Sigmoid colon (tissue), 7 donors: Measurements from ENCODE around the gene NOMO2. TPM values are rescaled to one million over a fixed set of nuclear protein-coding genes. Genes with fewer than 3 reads are reported as not detected.
A peak's percentile ranks its signal among the peaks of the same experiment; 100 is the strongest.
"Not testable (repeated sequence)": the region's sequence is repeated elsewhere in the genome, so short reads cannot be mapped to it uniquely, and the experiment has no call there.

Source experiments
- DNase-seq: peaks from one replicate; pipeline ENCODE4 v3.0.0-alpha.2; 2019
- H3K27ac ChIP-seq, 4 donors: fragments of 200-600 bp; sonication (generic); one replicate each; pipeline ENCODE4 v1.5.1; 2016 to 2019; ENCODE audit warnings: mild to moderate bottlenecking in 1 of 4
- H3K27me3 ChIP-seq, 3 donors: fragments of 200-600 bp; sonication (generic); one replicate each; pipeline ENCODE4 v1.5.1; 2019; ENCODE audit warnings: mild to moderate bottlenecking in 1 of 3
- H3K36me3 ChIP-seq, 4 donors: fragments of 200-600 bp; sonication (generic); one replicate each; pipeline ENCODE4 v1.5.1; 2016 to 2019
- H3K4me1 ChIP-seq, 4 donors: fragments of 200-600 bp; sonication (generic); one replicate each; pipeline ENCODE4 v1.5.1; 2017 to 2019
- H3K4me3 ChIP-seq, 4 donors: fragments of 200-600 bp; sonication (generic); one replicate each; pipeline ENCODE4 v1.5.1; 2017 to 2019; ENCODE audit warnings: mild to moderate bottlenecking in 2 of 4, moderate library complexity in 1 of 4
- H3K9me3 ChIP-seq, 4 donors: fragments of 200-600 bp in 3 of 4; sonication (generic) in 3 of 4; one replicate each; pipeline versions ENCODE4 v1.5.1 to v1.6.1; 2013 to 2019
- WGBS, 2 donors: extraction: QIAGEN DNeasy Blood & Tissue Kit; methylation state at CpG; one replicate each; pipeline ENCODE4 v1.1.7; 2013; 5-methylcytosine and 5-hydroxymethylcytosine counted together
- intact Hi-C: fragments of 100-400 bp; cut with DNase I; formaldehyde crosslinking; loops from one replicate; pipeline ENCODE4 v1.15.1; 2023
- polyA plus RNA-seq, 3 donors: library from polyadenylated mRNA; stranded (reverse); fragments of 200-250 nt; gene quantifications; one replicate each; pipeline ENCODE4 v1.2.3, GENCODE V29; 2013
- total RNA-seq, 4 donors: library from RNA; depleted of rRNA; stranded (reverse); fragments of >200 nt; gene quantifications; one replicate each; pipeline ENCODE4 v1.1.0, GENCODE V29; 2016
- donor health status: healthy with polysubstance abuse.
- donor health status: Bipolar disorder and iron deficiency.
- donor health status: healthy.

Gene NOMO2, protein sequence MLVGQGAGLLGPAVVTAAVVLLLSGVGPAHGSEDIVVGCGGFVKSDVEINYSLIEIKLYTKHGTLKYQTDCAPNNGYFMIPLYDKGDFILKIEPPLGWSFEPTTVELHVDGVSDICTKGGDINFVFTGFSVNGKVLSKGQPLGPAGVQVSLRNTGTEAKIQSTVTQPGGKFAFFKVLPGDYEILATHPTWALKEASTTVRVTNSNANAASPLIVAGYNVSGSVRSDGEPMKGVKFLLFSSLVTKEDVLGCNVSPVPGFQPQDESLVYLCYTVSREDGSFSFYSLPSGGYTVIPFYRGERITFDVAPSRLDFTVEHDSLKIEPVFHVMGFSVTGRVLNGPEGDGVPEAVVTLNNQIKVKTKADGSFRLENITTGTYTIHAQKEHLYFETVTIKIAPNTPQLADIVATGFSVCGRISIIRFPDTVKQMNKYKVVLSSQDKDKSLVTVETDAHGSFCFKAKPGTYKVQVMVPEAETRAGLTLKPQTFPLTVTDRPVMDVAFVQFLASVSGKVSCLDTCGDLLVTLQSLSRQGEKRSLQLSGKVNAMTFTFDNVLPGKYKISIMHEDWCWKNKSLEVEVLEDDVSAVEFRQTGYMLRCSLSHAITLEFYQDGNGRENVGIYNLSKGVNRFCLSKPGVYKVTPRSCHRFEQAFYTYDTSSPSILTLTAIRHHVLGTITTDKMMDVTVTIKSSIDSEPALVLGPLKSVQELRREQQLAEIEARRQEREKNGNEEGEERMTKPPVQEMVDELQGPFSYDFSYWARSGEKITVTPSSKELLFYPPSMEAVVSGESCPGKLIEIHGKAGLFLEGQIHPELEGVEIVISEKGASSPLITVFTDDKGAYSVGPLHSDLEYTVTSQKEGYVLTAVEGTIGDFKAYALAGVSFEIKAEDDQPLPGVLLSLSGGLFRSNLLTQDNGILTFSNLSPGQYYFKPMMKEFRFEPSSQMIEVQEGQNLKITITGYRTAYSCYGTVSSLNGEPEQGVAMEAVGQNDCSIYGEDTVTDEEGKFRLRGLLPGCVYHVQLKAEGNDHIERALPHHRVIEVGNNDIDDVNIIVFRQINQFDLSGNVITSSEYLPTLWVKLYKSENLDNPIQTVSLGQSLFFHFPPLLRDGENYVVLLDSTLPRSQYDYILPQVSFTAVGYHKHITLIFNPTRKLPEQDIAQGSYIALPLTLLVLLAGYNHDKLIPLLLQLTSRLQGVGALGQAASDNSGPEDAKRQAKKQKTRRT
- 10 to 100 TPM; 44.9 to 56.8 (median 51.8) TPM for total RNA-seq
- 10 to 100 TPM; 12.0 to 76.3 (median 24.7) TPM for polyA plus RNA-seq

GRCh38 chr16:18561727-18562314 lies at the start of gene NOMO2:
NOMO2 (minus strand) TSS chr16:18562097; CDS start chr16:18562040, 57 bp downstream.
- H3K4me1 ChIP-seq, H3K27me3 ChIP-seq, intact Hi-C loops, H3K9me3 ChIP-seq, H3K36me3 ChIP-seq: not testable (repeated sequence)
- 0% methylated on average over 45 to 50 of the region's 66 CpGs for WGBS, 2 donors
- peak; percentile 93 for DNase-seq
- Histone ChIP-seq H3K27ac (peak within 1 kb of the TSS; percentile 59 to 72 (median 68)), H3K4me3 (peak within 1 kb of the TSS; percentile 48 to 62 (median 56))

DNA sequence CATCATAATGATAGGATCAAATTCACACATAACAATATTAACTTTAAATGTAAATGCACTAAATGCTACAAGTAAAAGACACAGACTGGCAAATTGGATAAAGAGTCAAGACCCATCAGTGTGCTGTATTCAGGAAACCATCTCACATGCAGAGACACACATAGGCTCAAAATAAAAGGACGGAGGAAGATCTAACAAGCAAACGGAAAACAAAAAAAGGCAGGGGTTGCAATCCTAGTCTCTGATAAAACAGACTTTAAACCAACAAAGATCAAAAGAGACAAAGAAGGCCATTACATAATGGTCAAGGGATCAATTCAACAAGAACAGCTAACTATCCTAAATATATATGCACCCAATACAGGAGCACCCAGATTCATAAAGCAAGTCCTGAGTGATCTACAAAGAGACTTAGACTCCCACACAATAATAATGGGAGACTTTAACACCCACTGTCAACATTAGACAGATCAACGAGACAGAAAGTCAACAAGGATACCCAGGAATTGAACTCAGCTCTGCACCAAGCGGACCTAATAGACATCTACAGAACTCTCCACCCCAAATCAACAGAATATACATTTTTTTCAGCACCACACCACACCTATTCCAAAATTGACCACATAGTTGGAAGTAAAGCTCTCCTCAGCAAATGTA lies 48.4 kb upstream of the NOMO2 start:
- H3K27ac ChIP-seq, DNase-seq, H3K27me3 ChIP-seq, H3K4me1 ChIP-seq, H3K9me3 ChIP-seq, H3K36me3 ChIP-seq, intact Hi-C loops, H3K4me3 ChIP-seq: not testable (repeated sequence)
- WGBS, 2 donors: 73 to 85% methylated on average over 3 of the region's 4 CpGs

- intact Hi-C loops, H3K36me3 ChIP-seq, H3K27ac ChIP-seq, H3K9me3 ChIP-seq, H3K4me1 ChIP-seq, DNase-seq, H3K27me3 ChIP-seq, H3K4me3 ChIP-seq: not testable (repeated sequence)
- 86 to 91% methylated on average over 6 of the region's 6 CpGs for WGBS, 2 donors
These were observed 46.4 kb upstream of the NOMO2 start for GRCh38 chr16:18608271-18608670.

DNA sequence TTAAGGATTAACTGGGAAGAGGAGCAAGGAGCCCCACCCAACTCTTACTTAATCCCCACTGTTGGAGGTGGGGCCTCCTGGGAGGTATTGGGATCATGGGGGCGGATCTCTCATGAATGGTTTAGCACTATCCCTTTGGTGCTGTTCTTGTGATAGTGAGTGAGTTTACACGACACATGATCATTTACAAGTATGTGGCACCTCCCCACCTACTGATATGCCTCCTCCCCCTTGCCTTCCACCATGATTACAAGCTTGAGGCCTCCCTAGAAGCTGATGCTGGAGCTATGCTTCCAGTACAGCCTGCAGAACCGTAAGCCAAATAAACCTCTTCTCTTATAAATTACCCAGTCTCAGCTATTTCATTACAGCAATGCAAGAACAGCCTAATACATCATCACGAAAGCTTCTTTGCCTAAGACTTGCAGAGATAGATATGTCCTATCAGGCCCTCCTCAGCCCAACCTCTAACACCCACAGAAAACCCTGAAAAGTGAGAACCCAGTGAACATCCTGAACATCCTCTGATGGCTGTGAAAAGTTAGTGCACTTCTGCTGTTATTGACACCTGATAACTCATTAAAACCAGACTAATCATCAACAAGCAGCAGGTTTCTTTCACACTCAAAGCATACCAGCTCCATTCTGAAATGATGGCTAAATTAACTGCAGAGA lies 41.8 kb upstream of the NOMO2 start:
- intact Hi-C loops, H3K4me1 ChIP-seq, DNase-seq, H3K9me3 ChIP-seq, H3K36me3 ChIP-seq, H3K4me3 ChIP-seq, H3K27ac ChIP-seq, H3K27me3 ChIP-seq: not testable (repeated sequence)
- WGBS, 2 donors: 100% methylated on average over 1 of the region's 4 CpGs; no CpG with 5 or more reads in 1 of the 2 donors

- intact Hi-C loops, H3K4me1 ChIP-seq, H3K27me3 ChIP-seq, H3K4me3 ChIP-seq, DNase-seq, H3K9me3 ChIP-seq, H3K36me3 ChIP-seq, H3K27ac ChIP-seq: not testable (repeated sequence)
- WGBS, 2 donors: 94 to 96% methylated on average over 1 of the region's 1 CpG
These were observed 36.7 kb upstream of the NOMO2 start for GRCh38 chr16:18598582-18598981.

- intact Hi-C loops: not testable (repeated sequence)
These were observed 35.8 kb upstream of the NOMO2 start for GRCh38 chr16:18597734-18598133.

DNA sequence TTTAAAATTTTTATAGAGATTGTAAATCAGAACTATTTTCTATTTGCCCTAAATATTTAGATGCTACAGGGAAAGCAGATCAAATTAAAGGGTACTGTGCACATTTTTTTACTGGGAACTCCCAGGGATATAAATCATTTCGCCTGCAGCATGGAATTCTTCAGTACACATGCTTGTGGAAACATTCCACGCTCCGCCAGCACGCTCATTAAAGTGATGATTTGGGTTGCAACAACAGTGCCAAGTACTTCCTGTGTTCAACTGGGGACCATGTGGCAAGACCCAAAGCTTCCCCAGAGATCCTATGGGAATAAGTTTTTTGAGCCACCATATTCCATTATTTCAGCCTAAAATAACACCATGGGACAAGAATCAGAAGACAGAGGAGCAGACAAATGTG lies 35.4 kb upstream of the NOMO2 start:
- DNase-seq, intact Hi-C loops, H3K4me3 ChIP-seq, H3K27ac ChIP-seq, H3K36me3 ChIP-seq, H3K4me1 ChIP-seq, H3K9me3 ChIP-seq, H3K27me3 ChIP-seq: not testable (repeated sequence)
- WGBS, 2 donors: 73 to 80% methylated on average over 4 of the region's 4 CpGs

More at GRCh38 chr16:18597734-18598133, 35.8 kb upstream of the NOMO2 start:
- H3K27me3 ChIP-seq, DNase-seq, H3K9me3 ChIP-seq, H3K27ac ChIP-seq, H3K36me3 ChIP-seq, H3K4me3 ChIP-seq, H3K4me1 ChIP-seq: not testable (repeated sequence)
- 57 to 79% methylated on average over 2 of the region's 2 CpGs for WGBS, 2 donors

DNA sequence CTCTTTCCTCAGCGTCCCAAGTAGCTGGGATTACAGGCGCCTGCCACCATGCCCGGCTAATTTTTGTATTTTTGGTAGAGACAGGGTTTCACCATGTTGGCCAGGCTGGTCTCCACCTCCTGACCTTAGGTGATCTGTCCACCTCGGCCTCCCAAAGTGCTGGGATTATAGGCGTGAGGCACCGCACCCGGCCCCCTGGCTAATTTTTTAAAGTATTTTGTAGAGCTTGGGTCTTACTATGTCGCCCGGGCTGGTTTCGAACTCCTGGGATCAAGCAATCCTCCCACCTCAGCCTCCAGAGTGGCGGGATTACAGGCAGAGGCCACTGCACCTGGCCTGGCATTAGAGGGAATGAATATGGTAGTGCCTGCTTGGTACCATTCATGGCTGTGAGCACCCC lies 33.9 kb upstream of the NOMO2 start:
- H3K27ac ChIP-seq, H3K9me3 ChIP-seq, intact Hi-C loops, H3K27me3 ChIP-seq, H3K4me1 ChIP-seq, H3K36me3 ChIP-seq, DNase-seq, H3K4me3 ChIP-seq: not testable (repeated sequence)
- WGBS, 2 donors: 91 to 92% methylated on average over 11 of the region's 11 CpGs

DNA sequence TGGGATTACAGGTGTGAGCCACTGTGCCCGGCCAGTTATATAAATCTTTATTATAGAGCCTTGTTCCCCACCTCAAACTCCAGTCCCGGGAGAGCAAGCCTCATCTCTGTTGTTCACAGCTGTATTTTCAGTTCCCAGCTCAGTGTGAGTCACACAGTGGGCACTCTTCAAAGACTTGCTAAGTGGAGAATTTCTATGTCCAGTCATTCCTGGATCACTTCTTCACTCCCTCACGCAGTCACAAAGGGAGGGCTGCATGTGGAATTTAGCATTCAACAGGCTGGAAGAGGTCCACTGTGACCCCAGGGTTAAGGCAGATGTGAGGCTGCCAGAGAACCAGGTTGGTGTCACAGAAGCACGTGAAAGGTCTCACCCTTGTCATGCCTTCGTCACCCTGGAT lies 33.0 kb upstream of the NOMO2 start:
- H3K27ac ChIP-seq, H3K4me3 ChIP-seq, intact Hi-C loops, H3K36me3 ChIP-seq, H3K27me3 ChIP-seq, DNase-seq, H3K9me3 ChIP-seq, H3K4me1 ChIP-seq: not testable (repeated sequence)
- WGBS, 2 donors: 79 to 86% methylated on average over 5 of the region's 5 CpGs

GRCh38 chr16:18593904-18594303 lies 32.0 kb upstream of the NOMO2 start:
- H3K27ac ChIP-seq, intact Hi-C loops, DNase-seq, H3K4me3 ChIP-seq, H3K27me3 ChIP-seq, H3K9me3 ChIP-seq, H3K36me3 ChIP-seq, H3K4me1 ChIP-seq: not testable (repeated sequence)
- 78 to 89% methylated on average over 5 of the region's 5 CpGs for WGBS, 2 donors

GRCh38 chr16:18592982-18593381 lies 31.1 kb upstream of the NOMO2 start:
- H3K9me3 ChIP-seq, H3K27me3 ChIP-seq, intact Hi-C loops, DNase-seq, H3K27ac ChIP-seq, H3K36me3 ChIP-seq, H3K4me3 ChIP-seq, H3K4me1 ChIP-seq: not testable (repeated sequence)
- WGBS, 2 donors: 81 to 88% methylated on average over 5 of the region's 5 CpGs
